Astrocyte (in vitro differentiated cells and primary cell): ENCODE measurements around the gene ARCN1. TPM values are rescaled to one million over a fixed set of nuclear protein-coding genes. Genes with fewer than 3 reads are reported as not detected.

ENCODE experiments used
- DNase-seq: peaks from one replicate; pipeline ENCODE4 v3.0.0-alpha.2; 2010; ENCODE audit warnings: low read depth
- FAIRE-seq: peaks from 2 replicates; lab custom pipeline; 2011; peaks lifted over from hg19 to GRCh38; lab: Jason Lieb, UNC
- H2AFZ ChIP-seq: 2 replicates; pipeline ENCODE4 v1.6.0; 2012; ENCODE audit warnings: low read depth, low read length, inconsistent platforms
- H3K27ac ChIP-seq: 2 replicates; pipeline ENCODE4 v1.5.1; 2011; ENCODE audit warnings: low read depth, low read length, inconsistent platforms
- H3K27me3 ChIP-seq: 2 replicates; pipeline ENCODE4 v1.6.0; 2011; ENCODE audit warnings: low read length, inconsistent platforms; ENCODE audit not compliant: insufficient read depth
- H3K36me3 ChIP-seq: 2 replicates; pipeline ENCODE4 v1.5.1; 2011; ENCODE audit warnings: low read length, inconsistent platforms; ENCODE audit not compliant: insufficient read depth
- H3K4me1 ChIP-seq: 2 replicates; pipeline ENCODE4 v1.5.1; 2011; ENCODE audit warnings: low read length, inconsistent platforms; ENCODE audit not compliant: insufficient read depth
- H3K4me2 ChIP-seq: 2 replicates; pipeline ENCODE4 v1.6.0; 2012; ENCODE audit warnings: low read length, inconsistent platforms
- H3K4me3 ChIP-seq: 2 replicates; pipeline ENCODE4 v1.5.1; 2011; ENCODE audit warnings: low read depth, mild to moderate bottlenecking, low read length, inconsistent platforms; ENCODE audit not compliant: insufficient read depth
- H3K79me2 ChIP-seq: 2 replicates; pipeline ENCODE4 v1.6.0; 2012; ENCODE audit warnings: mild to moderate bottlenecking, low read length, inconsistent platforms; ENCODE audit not compliant: insufficient read depth
- H3K9ac ChIP-seq: 2 replicates; pipeline ENCODE4 v1.6.0; 2012; ENCODE audit warnings: mild to moderate bottlenecking, low read length, inconsistent platforms
- H3K9me3 ChIP-seq: 2 replicates; pipeline ENCODE4 v1.5.1; 2012; ENCODE audit warnings: low read depth, mild to moderate bottlenecking, low read length, inconsistent platforms; ENCODE audit not compliant: insufficient read depth
- H4K20me1 ChIP-seq: 2 replicates; pipeline ENCODE4 v1.6.0; 2012; ENCODE audit warnings: low read length, inconsistent platforms; ENCODE audit not compliant: insufficient read depth
- H3K27ac Mint-ChIP-seq: one replicate; pipeline ENCODE4 v1.8.0; 2021; ENCODE audit warnings: mild to moderate bottlenecking, mixed read lengths; ENCODE audit not compliant: unreplicated experiment
- H3K27me3 Mint-ChIP-seq: one replicate; pipeline ENCODE4 v1.8.0; 2021; ENCODE audit warnings: low read depth, mixed read lengths; ENCODE audit not compliant: unreplicated experiment
- H3K36me3 Mint-ChIP-seq: one replicate; pipeline ENCODE4 v1.8.0; 2021; ENCODE audit warnings: low read depth, mixed read lengths; ENCODE audit not compliant: unreplicated experiment
- H3K4me1 Mint-ChIP-seq: one replicate; pipeline ENCODE4 v1.8.0; 2021; ENCODE audit warnings: low read depth, mixed read lengths; ENCODE audit not compliant: unreplicated experiment
- H3K4me3 Mint-ChIP-seq: one replicate; pipeline ENCODE4 v1.8.0; 2021; ENCODE audit warnings: mild to moderate bottlenecking, moderate library complexity, mixed read lengths; ENCODE audit not compliant: unreplicated experiment
- H3K9me3 Mint-ChIP-seq: one replicate; pipeline ENCODE4 v1.8.0; 2021; ENCODE audit warnings: mild to moderate bottlenecking, mixed read lengths; ENCODE audit not compliant: unreplicated experiment
- CTCF ChIP-seq: IDR thresholded peaks from 2 replicates; pipeline ENCODE4 v1.5.1; 2011; ENCODE audit warnings: low read depth, mild to moderate bottlenecking, inconsistent platforms, low read length, moderate library complexity; ENCODE audit not compliant: insufficient read depth
- EZH2 ChIP-seq: IDR thresholded peaks from 2 replicates; pipeline ENCODE4 v1.6.1; 2012; ENCODE audit warnings: mild to moderate bottlenecking, low read length, inconsistent platforms; ENCODE audit not compliant: insufficient read depth
- total RNA-seq: library from RNA; stranded (reverse); gene quantifications from 2 replicates; pipeline ENCODE4 v1.2.1, GENCODE V29; 2021

ARCN1 gene
- total RNA-seq, 1 donor from 2014 or later: 255 TPM

GRCh38 chr11:118641397-118642019 lies 69.3 kb downstream of the ARCN1 start:
- Histone ChIP-seq H3K4me1 (no peaks in the 10 kb centered on the region), H3K4me3 (no peak overlapping the region), H3K27ac (no peak overlapping the region), H3K79me2 (peaks cover 79% of the 10 kb centered on the region), H3K9ac (peak overlapping the region; percentile 14), H2AFZ (no peak overlapping the region), H3K36me3 (peaks cover 59% of the 10 kb centered on the region), H3K27me3 (no peaks in the 10 kb centered on the region), H3K9me3 (no peaks in the 10 kb centered on the region), H4K20me1 (peaks cover 93% of the 10 kb centered on the region), H3K4me2 (no peak overlapping the region)
- peaks cover 2% of the 10 kb centered on the region for H3K4me1 Mint-ChIP-seq
- TF ChIP-seq EZH2 (no peak), CTCF (no peak)
- no peaks in the 10 kb centered on the region for H3K9me3 Mint-ChIP-seq
- DNase-seq: no peak
- H3K27ac Mint-ChIP-seq: no peak overlapping the region
- no peaks in the 10 kb centered on the region for H3K27me3 Mint-ChIP-seq
- no peak for FAIRE-seq
- H3K4me3 Mint-ChIP-seq: no peak overlapping the region
- peaks cover 28% of the 10 kb centered on the region for H3K36me3 Mint-ChIP-seq

DNA sequence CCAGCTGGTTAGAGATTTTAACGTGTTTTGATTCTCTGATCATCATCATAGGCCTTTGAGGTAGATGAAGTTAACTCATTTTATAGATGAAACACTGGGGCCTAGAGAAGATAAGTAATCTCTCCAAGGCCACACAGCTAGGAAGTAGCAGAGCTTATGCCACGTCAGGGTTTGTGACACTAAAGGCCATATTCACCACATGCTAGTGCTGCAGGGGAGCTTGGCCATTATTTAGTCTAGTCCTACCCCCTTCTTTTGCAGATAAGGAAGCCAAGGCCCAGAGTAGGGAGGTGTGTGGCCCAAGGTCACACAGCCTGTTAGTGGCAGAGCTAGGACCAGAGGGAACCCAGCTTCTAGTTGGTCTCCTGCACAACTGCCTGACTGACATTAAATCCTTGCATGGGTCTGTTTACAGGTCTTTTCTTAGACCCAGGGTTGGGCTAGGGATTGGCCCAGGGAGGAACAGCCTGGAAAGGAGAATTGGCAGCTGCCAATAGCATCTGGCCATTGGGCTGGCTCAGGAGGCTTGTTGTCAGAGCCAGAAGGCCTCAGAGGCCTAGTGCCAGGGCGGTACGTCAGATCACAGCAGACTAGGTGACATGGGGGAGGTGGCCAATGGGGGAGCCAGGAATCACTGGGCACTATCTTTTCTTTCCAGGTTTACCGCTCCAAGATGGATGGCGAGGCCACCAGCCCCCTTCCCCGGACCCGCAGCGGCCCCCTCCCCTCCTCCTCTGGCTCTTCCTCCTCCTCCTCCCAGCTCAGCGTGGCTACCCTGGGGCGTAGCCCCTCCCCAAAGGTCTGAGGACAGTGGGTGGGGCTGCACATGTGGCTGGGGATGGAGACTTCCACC lies 71.2 kb downstream of the ARCN1 start:
- H3K4me2 ChIP-seq: no peak overlapping the region
- no peak overlapping the region for H3K4me3 ChIP-seq
- H3K9me3 Mint-ChIP-seq: no peaks in the 10 kb centered on the region
- FAIRE-seq (no peak), DNase-seq (no peak)
- no peak overlapping the region for H2AFZ ChIP-seq
- H3K4me3 Mint-ChIP-seq: no peak overlapping the region
- H3K36me3 ChIP-seq: peaks cover 58% of the 10 kb centered on the region
- peaks cover 6% of the 10 kb centered on the region for H3K4me1 Mint-ChIP-seq
- H3K27me3 Mint-ChIP-seq: no peaks in the 10 kb centered on the region
- no peak overlapping the region for H3K27ac Mint-ChIP-seq
- TF ChIP-seq EZH2: no peak
- no peak overlapping the region for H3K9ac ChIP-seq
- H4K20me1 ChIP-seq: peaks cover 93% of the 10 kb centered on the region
- peaks cover 68% of the 10 kb centered on the region for H3K79me2 ChIP-seq
- H3K4me1 ChIP-seq: no peaks in the 10 kb centered on the region
- peaks cover 37% of the 10 kb centered on the region for H3K36me3 Mint-ChIP-seq
- no peaks in the 10 kb centered on the region for H3K27me3 ChIP-seq
- no peak overlapping the region for H3K27ac ChIP-seq
- H3K9me3 ChIP-seq: no peaks in the 10 kb centered on the region

GRCh38 chr11:118643995-118644345 lies 71.8 kb downstream of the ARCN1 start:
- peaks cover 93% of the 10 kb centered on the region for H4K20me1 ChIP-seq
- H3K36me3 Mint-ChIP-seq: peaks cover 39% of the 10 kb centered on the region
- no peak overlapping the region for H3K4me3 ChIP-seq

More at GRCh38 chr11:118643995-118644345, 71.8 kb downstream of the ARCN1 start:
- Mint-ChIP-seq H3K27ac (no peak overlapping the region), H3K27me3 (no peaks in the 10 kb centered on the region), H3K4me3 (no peak overlapping the region), H3K9me3 (no peaks in the 10 kb centered on the region), H3K4me1 (peaks cover 7% of the 10 kb centered on the region)
- no peak for FAIRE-seq
- H3K27me3 ChIP-seq: no peaks in the 10 kb centered on the region
- H3K79me2 ChIP-seq: peaks cover 66% of the 10 kb centered on the region
- H3K9ac ChIP-seq: no peak overlapping the region
- no peak for TF ChIP-seq EZH2
- no peak for TF ChIP-seq CTCF
- no peak for DNase-seq
- H3K36me3 ChIP-seq: peaks cover 59% of the 10 kb centered on the region
- no peaks in the 10 kb centered on the region for H3K4me1 ChIP-seq
- no peak overlapping the region for H3K4me2 ChIP-seq
- H2AFZ ChIP-seq: no peak overlapping the region
- no peak overlapping the region for H3K27ac ChIP-seq
- H3K9me3 ChIP-seq: no peaks in the 10 kb centered on the region
